Loucy (cell line): ENCODE data around the gene NFIX.
A peak's percentile ranks its signal among the peaks of the same experiment; 100 is the strongest.

ENCODE experiments used
- H2AFZ ChIP-seq: fragments of 200-600 bp; sonication (generic); 2 replicates; pipeline ENCODE4 v1.6.0; 2016; ENCODE audit warnings: antibody characterized with exemption, mild to moderate bottlenecking, low read length, moderate library complexity
- H3F3A ChIP-seq: fragments of 200-600 bp; 2 replicates; pipeline ENCODE4 v1.6.0; 2016; ENCODE audit warnings: antibody characterized with exemption, low read depth, mild to moderate bottlenecking
- H3K27me3 ChIP-seq: fragments of 200-600 bp; sonication (generic); 2 replicates; pipeline ENCODE4 v1.6.1; 2014; ENCODE audit warnings: low read length, mild to moderate bottlenecking; ENCODE audit not compliant: insufficient read depth, poor library complexity, severe bottlenecking
- H3K36me3 ChIP-seq: fragments of 200-600 bp; sonication (generic); 2 replicates; pipeline ENCODE4 v1.6.1; 2016; ENCODE audit warnings: low read length; ENCODE audit not compliant: insufficient read depth
- H3K4me1 ChIP-seq: fragments of 200-600 bp; sonication (generic); 2 replicates; pipeline ENCODE4 v1.5.1; 2014; ENCODE audit warnings: low read length, mild to moderate bottlenecking; ENCODE audit not compliant: insufficient read depth, poor library complexity, severe bottlenecking
- H3K4me2 ChIP-seq: fragments of 200-600 bp; sonication (generic); 2 replicates; pipeline ENCODE4 v1.6.0; 2014; ENCODE audit warnings: antibody characterized with exemption, low read length, low read depth, mild to moderate bottlenecking; ENCODE audit not compliant: poor library complexity, severe bottlenecking
- H3K4me3 ChIP-seq: fragments of 200-600 bp; sonication (generic); 2 replicates; pipeline ENCODE4 v1.5.1; 2014; ENCODE audit warnings: low read length, mild to moderate bottlenecking, mixed read lengths; ENCODE audit not compliant: poor library complexity, severe bottlenecking
- H3K79me2 ChIP-seq: fragments of 200-600 bp; sonication (generic); 2 replicates; pipeline ENCODE4 v1.6.1; 2014; ENCODE audit warnings: low read length; ENCODE audit not compliant: insufficient read depth
- H3K9ac ChIP-seq: fragments of 200-600 bp; sonication (generic); 2 replicates; pipeline ENCODE4 v1.6.0; 2014; ENCODE audit warnings: mild to moderate bottlenecking, low read depth, low read length, moderate library complexity; ENCODE audit not compliant: poor library complexity, severe bottlenecking
- H3K9me2 ChIP-seq: fragments of 200-600 bp; sonication (generic); replicated peaks from 2 replicates; pipeline ENCODE4 v1.6.1; 2016; ENCODE audit warnings: low read depth, low read length, mixed read lengths
- H3K9me3 ChIP-seq: fragments of 200-600 bp; sonication (generic); 2 replicates; pipeline ENCODE4 v1.6.1; 2014; ENCODE audit warnings: mild to moderate bottlenecking, antibody characterized with exemption, low read length, low read depth; ENCODE audit not compliant: insufficient read depth
- H4K20me1 ChIP-seq: fragments of 200-600 bp; sonication (generic); 2 replicates; pipeline ENCODE4 v1.6.0; 2014; ENCODE audit warnings: antibody characterized with exemption, low read length, mild to moderate bottlenecking; ENCODE audit not compliant: insufficient read depth, poor library complexity, severe bottlenecking
- EZH2phosphoT487 ChIP-seq: fragments of 200-600 bp; IDR thresholded peaks from 2 replicates; pipeline ENCODE4 v1.6.1; 2018; ENCODE audit warnings: antibody characterized with exemption, mild to moderate bottlenecking, moderate library complexity, borderline replicate concordance
- TF ChIP-seq, protein P1 (sequence below): fragments of 200-600 bp; sonication (generic); conservative IDR thresholded peaks from 2 replicates; pipeline ENCODE4 v1.5.1; 2014; ENCODE audit warnings: mild to moderate bottlenecking, antibody characterized with exemption, low read length

The NFIX gene

DNA sequence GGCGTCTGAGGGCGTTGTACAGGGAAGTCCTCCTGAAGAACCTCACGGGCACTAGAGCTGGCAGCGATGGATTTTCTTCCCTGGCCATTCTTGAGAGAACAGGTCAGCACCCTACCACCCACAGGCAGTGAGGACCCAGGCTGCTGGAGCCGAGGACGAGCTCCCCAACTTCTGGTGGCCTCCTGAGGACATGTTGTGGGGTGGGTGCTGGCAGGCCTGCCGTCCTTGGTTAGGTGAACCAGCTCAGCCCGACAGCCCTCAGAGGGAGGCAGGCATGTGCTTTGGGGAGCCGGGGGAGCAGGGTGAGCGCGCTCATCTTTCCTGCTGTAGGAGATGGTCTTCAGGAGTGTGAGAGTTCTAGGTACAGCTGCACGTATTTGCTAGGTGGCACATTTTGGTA is 92.0 kb downstream of the NFIX start:
- H3K4me1 ChIP-seq, result no peaks in the 10 kb centered on the region
- H3K27me3 ChIP-seq, result no peaks in the 10 kb centered on the region
- TF ChIP-seq EZH2phosphoT487, result no peak
- TF ChIP-seq, protein P1, sequence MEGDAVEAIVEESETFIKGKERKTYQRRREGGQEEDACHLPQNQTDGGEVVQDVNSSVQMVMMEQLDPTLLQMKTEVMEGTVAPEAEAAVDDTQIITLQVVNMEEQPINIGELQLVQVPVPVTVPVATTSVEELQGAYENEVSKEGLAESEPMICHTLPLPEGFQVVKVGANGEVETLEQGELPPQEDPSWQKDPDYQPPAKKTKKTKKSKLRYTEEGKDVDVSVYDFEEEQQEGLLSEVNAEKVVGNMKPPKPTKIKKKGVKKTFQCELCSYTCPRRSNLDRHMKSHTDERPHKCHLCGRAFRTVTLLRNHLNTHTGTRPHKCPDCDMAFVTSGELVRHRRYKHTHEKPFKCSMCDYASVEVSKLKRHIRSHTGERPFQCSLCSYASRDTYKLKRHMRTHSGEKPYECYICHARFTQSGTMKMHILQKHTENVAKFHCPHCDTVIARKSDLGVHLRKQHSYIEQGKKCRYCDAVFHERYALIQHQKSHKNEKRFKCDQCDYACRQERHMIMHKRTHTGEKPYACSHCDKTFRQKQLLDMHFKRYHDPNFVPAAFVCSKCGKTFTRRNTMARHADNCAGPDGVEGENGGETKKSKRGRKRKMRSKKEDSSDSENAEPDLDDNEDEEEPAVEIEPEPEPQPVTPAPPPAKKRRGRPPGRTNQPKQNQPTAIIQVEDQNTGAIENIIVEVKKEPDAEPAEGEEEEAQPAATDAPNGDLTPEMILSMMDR, result no peak
- H3K9me2 ChIP-seq, result no peaks in the 10 kb centered on the region
- H3K79me2 ChIP-seq, result no peaks in the 10 kb centered on the region
- H3K4me3 ChIP-seq, result no peak overlapping the region
- no peak overlapping the region for H3K4me2 ChIP-seq
- H2AFZ ChIP-seq, result no peak overlapping the region
- no peaks in the 10 kb centered on the region for H3K36me3 ChIP-seq
- H4K20me1 ChIP-seq, result no peaks in the 10 kb centered on the region
- no peaks in the 10 kb centered on the region for H3K9me3 ChIP-seq
- no peak overlapping the region for H3K9ac ChIP-seq
- no peaks in the 10 kb centered on the region for H3F3A ChIP-seq

DNA sequence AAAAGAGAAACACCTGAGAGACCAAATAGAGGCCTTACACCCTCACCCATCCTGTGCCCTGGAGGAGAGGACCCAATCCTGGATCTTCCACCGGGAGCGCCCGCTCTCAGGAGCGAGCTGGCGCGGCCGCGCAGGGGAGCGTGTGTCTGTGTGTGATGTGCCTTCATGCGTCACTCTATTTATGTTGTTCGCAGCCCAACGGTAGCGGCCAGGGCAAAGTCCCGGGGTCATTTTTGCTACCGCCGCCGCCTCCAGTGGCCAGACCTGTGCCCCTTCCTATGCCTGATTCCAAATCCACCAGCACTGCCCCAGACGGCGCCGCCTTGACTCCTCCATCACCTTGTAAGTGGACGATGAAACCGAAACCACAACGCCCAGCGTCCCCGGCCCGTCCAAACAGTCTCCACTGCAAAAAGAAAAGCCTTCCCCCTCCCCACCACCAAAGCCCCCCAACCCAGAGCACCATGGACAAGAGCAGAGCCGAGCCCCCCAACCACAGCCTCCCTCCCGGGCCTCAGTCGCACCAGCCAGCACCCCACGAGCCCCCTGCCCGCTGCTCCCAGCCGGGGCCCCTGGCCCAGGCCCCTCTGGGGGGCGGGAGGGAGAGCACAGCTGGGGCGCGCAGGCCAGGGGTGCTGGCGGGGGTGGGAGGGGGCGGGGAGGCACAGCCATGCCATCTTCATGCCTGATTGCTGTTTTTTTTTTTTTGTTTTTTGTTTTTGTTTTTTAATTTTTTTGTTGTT is 92.7 kb downstream of the NFIX start:
- no peak overlapping the region for H2AFZ ChIP-seq
- H3K4me2 ChIP-seq, result no peak overlapping the region
- H3K9ac ChIP-seq, result no peak overlapping the region
- no peaks in the 10 kb centered on the region for H3F3A ChIP-seq
- H4K20me1 ChIP-seq, result no peaks in the 10 kb centered on the region
- no peaks in the 10 kb centered on the region for H3K27me3 ChIP-seq
- no peaks in the 10 kb centered on the region for H3K79me2 ChIP-seq
- H3K9me2 ChIP-seq, result no peaks in the 10 kb centered on the region
- no peaks in the 10 kb centered on the region for H3K36me3 ChIP-seq
- H3K9me3 ChIP-seq, result no peaks in the 10 kb centered on the region
- no peak for TF ChIP-seq EZH2phosphoT487
- TF ChIP-seq, protein P1, result no peak
- no peaks in the 10 kb centered on the region for H3K4me1 ChIP-seq
- no peak overlapping the region for H3K4me3 ChIP-seq

DNA sequence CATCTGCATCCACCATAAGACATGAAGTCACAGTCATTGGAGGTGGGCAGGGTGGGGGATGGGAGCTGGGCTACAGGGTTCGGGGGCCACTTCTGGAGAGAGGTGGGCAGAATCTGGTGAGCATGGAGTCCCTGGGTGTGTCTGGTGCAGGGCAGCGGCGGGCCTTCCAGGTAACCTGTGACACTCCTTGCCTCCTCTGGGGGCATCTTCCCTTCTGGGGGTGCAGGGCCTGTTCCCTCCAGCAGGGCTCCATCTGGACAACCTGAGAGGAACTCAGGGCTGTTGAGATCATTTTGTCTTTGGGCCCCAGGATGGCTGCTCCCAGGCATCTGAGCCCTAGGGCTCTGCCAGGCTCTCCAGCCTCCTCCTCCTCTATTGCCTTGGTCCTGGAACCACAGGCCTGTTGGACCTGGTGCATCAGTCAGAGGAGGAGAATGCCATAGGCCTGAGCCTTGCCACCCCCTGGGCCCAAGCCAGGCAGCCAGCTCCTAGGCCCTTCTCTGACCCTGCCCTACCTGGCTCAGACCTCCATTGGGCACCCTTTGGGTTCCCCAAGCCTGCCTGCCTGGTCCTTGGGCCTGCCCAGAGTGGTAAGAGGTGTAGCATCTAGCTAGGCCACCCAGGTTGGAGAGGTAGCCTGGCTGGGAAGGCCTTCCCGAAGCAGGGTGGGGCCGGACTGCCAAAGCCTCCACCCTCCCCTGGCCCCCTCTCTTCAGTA is 94.0 kb downstream of the NFIX start:
- Histone ChIP-seq H3K79me2 (peaks cover 5% of the 10 kb centered on the region; the same call in 1 of the 2 replicates), H3K4me3 (no peak overlapping the region), H4K20me1 (peaks cover 4% of the 10 kb centered on the region), H3K36me3 (no peaks in the 10 kb centered on the region), H2AFZ (no peak overlapping the region), H3K4me1 (peaks cover 5% of the 10 kb centered on the region), H3K9me3 (no peaks in the 10 kb centered on the region), H3F3A (no peaks in the 10 kb centered on the region), H3K9ac (no peak overlapping the region), H3K27me3 (no peaks in the 10 kb centered on the region), H3K9me2 (no peaks in the 10 kb centered on the region), H3K4me2 (no peak overlapping the region)
- TF ChIP-seq, protein P1, result peak; percentile 72
- no peak for TF ChIP-seq EZH2phosphoT487
